ENCODE measurements around the gene FGF22.

Gene FGF22

GRCh38 chr19:679418-680286 is 40.0 kb downstream of the FGF22 start:
- DNase-seq (ENCODE audit: low read depth in 2 of 2): peak in 1 of 2 experiments; percentile 38

- DNase-seq (ENCODE audit: low read depth in 2 of 2): peak; percentile 100
Measured at GRCh38 chr19:680287-681028, 40.8 kb downstream of the FGF22 start.

GRCh38 chr19:681029-682019 is 41.6 kb downstream of the FGF22 start:
- DNase-seq (ENCODE audit: low read depth in 2 of 2): peak in 1 of 2 experiments; percentile 92

- no peak for DNase-seq (ENCODE audit: low read depth in 2 of 2)
Measured at GRCh38 chr19:682678-683320, 43.1 kb downstream of the FGF22 start.

GRCh38 chr19:685454-685931 is 45.8 kb downstream of the FGF22 start:
- no peak for DNase-seq (ENCODE audit: low read depth in 2 of 2)

- DNase-seq (ENCODE audit: low read depth in 2 of 2): no peak
Measured at GRCh38 chr19:686589-687297, 47.1 kb downstream of the FGF22 start.

- no peak for DNase-seq (ENCODE audit: low read depth in 2 of 2)
Measured at GRCh38 chr19:687569-688166, 48.0 kb downstream of the FGF22 start.

- DNase-seq (ENCODE audit: low read depth in 2 of 2): no peak
Measured at GRCh38 chr19:688214-688613, 48.5 kb downstream of the FGF22 start.

GRCh38 chr19:688992-689391 is 49.3 kb downstream of the FGF22 start:
- DNase-seq (ENCODE audit: low read depth in 2 of 2): no peak

- no peak for DNase-seq (ENCODE audit: low read depth in 2 of 2)
Measured at GRCh38 chr19:690203-690602, 50.5 kb downstream of the FGF22 start.

All from stimulated activated CD4-positive, alpha-beta T cell treated with anti-CD3 and anti-CD28 coated beads, Interleukin-12 subunit alpha, Interleukin-12 subunit beta, amount 100 ng/mL, for 24 hours (primary cell).